ENCODE measurements around the gene DDIT4L.
"Not testable (repeated sequence)": the region's sequence is repeated elsewhere in the genome, so short reads cannot be mapped to it uniquely, and the experiment has no call there.

The DDIT4L gene

GRCh38 chr4:100189820-100190642 lies at the start of gene DDIT4L:
Gene DDIT4L (minus strand): TSS chr4:100190468. CDS start chr4:100189983, 485 bp downstream.
- H3K4me3 Mint-ChIP-seq = peak within 1 kb of the TSS; percentile 76 to 85
- H3K27ac Mint-ChIP-seq = no peak within 1 kb of the TSS
- DNase-seq (peak; percentile 14 to 20), ATAC-seq (peak; percentile 75)
- H3K27me3 Mint-ChIP-seq = peaks cover 62% of the 10 kb centered on the region
- H3K4me1 Mint-ChIP-seq = peaks cover 20% of the 10 kb centered on the region
- no peaks in the 10 kb centered on the region for H3K9me3 Mint-ChIP-seq

- H3K27ac Mint-ChIP-seq = no peak overlapping the region
- peak overlapping the region in 1 of 2 donors; percentile 29 for H3K4me3 Mint-ChIP-seq
- DNase-seq = no peak
- H3K9me3 Mint-ChIP-seq = no peaks in the 10 kb centered on the region
- no peak for ATAC-seq
- peaks cover 17% of the 10 kb centered on the region for H3K27me3 Mint-ChIP-seq
- peaks cover 5% of the 10 kb centered on the region for H3K4me1 Mint-ChIP-seq
Observed at GRCh38 chr4:100240008-100240407, 49.7 kb upstream of the DDIT4L start.

- Mint-ChIP-seq H3K27me3 (peaks cover 6% of the 10 kb centered on the region), H3K9me3 (peaks cover 21 to 46% of the 10 kb centered on the region in 2 donors)
Observed at GRCh38 chr4:100224721-100225120, 34.5 kb upstream of the DDIT4L start.

GRCh38 chr4:100224160-100224559 lies 33.9 kb upstream of the DDIT4L start:
- no peak for DNase-seq
- H3K9me3 Mint-ChIP-seq = peaks cover 18 to 41% of the 10 kb centered on the region in 2 donors
- no peak overlapping the region for H3K27ac Mint-ChIP-seq
- H3K4me1 Mint-ChIP-seq = no peaks in the 10 kb centered on the region
- no peak overlapping the region for H3K4me3 Mint-ChIP-seq
- no peak for ATAC-seq
- peaks cover 6% of the 10 kb centered on the region for H3K27me3 Mint-ChIP-seq

More at GRCh38 chr4:100224721-100225120, 34.5 kb upstream of the DDIT4L start:
- DNase-seq (no peak), ATAC-seq (no peak)
- Mint-ChIP-seq H3K4me3 (no peak overlapping the region), H3K4me1 (no peaks in the 10 kb centered on the region), H3K27ac (peak overlapping the region in 1 of 2 donors; percentile 83)

- Mint-ChIP-seq H3K27me3 (peaks cover 21% of the 10 kb centered on the region), H3K4me3 (no peak overlapping the region), H3K9me3 (no peaks in the 10 kb centered on the region), H3K4me1 (peaks cover 11% of the 10 kb centered on the region), H3K27ac (no peak overlapping the region)
- ATAC-seq (peak; percentile 91), DNase-seq (peak in 1 of 2 donors; percentile 35)
Observed at GRCh38 chr4:100208964-100209363, 18.7 kb upstream of the DDIT4L start.

GRCh38 chr4:100208459-100208858 lies 18.2 kb upstream of the DDIT4L start:
- no peak overlapping the region for H3K27ac Mint-ChIP-seq
- ATAC-seq = peak; percentile 11
- no peak overlapping the region for H3K4me3 Mint-ChIP-seq
- H3K4me1 Mint-ChIP-seq = peaks cover 11% of the 10 kb centered on the region
- peaks cover 21% of the 10 kb centered on the region for H3K27me3 Mint-ChIP-seq
- no peak for DNase-seq
- H3K9me3 Mint-ChIP-seq = no peaks in the 10 kb centered on the region

- H3K9me3 Mint-ChIP-seq = no peaks in the 10 kb centered on the region
- H3K4me3 Mint-ChIP-seq = no peak overlapping the region
- DNase-seq (no peak), ATAC-seq (no peak)
- H3K27ac Mint-ChIP-seq = no peak overlapping the region
- peaks cover 21% of the 10 kb centered on the region for H3K27me3 Mint-ChIP-seq
- H3K4me1 Mint-ChIP-seq = peaks cover 11% of the 10 kb centered on the region
Observed at GRCh38 chr4:100206850-100207249, 16.6 kb upstream of the DDIT4L start.

- H3K27me3 Mint-ChIP-seq = peaks cover 14% of the 10 kb centered on the region
- no peak overlapping the region for H3K27ac Mint-ChIP-seq
- H3K4me3 Mint-ChIP-seq = no peak overlapping the region
- no peaks in the 10 kb centered on the region for H3K9me3 Mint-ChIP-seq
- ATAC-seq = no peak
- no peak for DNase-seq
- no peaks in the 10 kb centered on the region for H3K4me1 Mint-ChIP-seq
Observed at GRCh38 chr4:100198061-100198460, 7.8 kb upstream of the DDIT4L start.

GRCh38 chr4:100196388-100197071 lies 6.3 kb upstream of the DDIT4L start:
- not testable (repeated sequence) for H3K4me1 Mint-ChIP-seq, ATAC-seq, DNase-seq, H3K9me3 Mint-ChIP-seq, H3K27ac Mint-ChIP-seq, H3K4me3 Mint-ChIP-seq
- H3K27me3 Mint-ChIP-seq = peaks cover 19% of the 10 kb centered on the region

GRCh38 chr4:100190643-100191600 lies 654 bp upstream of the DDIT4L start:
- peak overlapping the region; percentile 76 to 85 for H3K4me3 Mint-ChIP-seq
- no peaks in the 10 kb centered on the region for H3K9me3 Mint-ChIP-seq
- DNase-seq (no peak), ATAC-seq (peak; percentile 33)
- peaks cover 69% of the 10 kb centered on the region for H3K27me3 Mint-ChIP-seq
- H3K27ac Mint-ChIP-seq = no peak overlapping the region
- H3K4me1 Mint-ChIP-seq = peaks cover 20% of the 10 kb centered on the region

- Mint-ChIP-seq H3K4me1 (peaks cover 20% of the 10 kb centered on the region), H3K27ac (no peak overlapping the region), H3K4me3 (peak overlapping the region in 1 of 2 donors; percentile 76), H3K9me3 (no peaks in the 10 kb centered on the region), H3K27me3 (peaks cover 65% of the 10 kb centered on the region)
- ATAC-seq = no peak
- DNase-seq = peak in 1 of 2 donors; percentile 11
Observed at GRCh38 chr4:100188829-100189228, 1.4 kb downstream of the DDIT4L start.

- no peak overlapping the region for H3K27ac Mint-ChIP-seq
- ATAC-seq (no peak), DNase-seq (no peak)
- peaks cover 66% of the 10 kb centered on the region for H3K27me3 Mint-ChIP-seq
- H3K4me3 Mint-ChIP-seq = no peak overlapping the region
- peaks cover 20% of the 10 kb centered on the region for H3K4me1 Mint-ChIP-seq
- no peaks in the 10 kb centered on the region for H3K9me3 Mint-ChIP-seq
Observed at GRCh38 chr4:100187781-100188180, 2.5 kb downstream of the DDIT4L start.

- Mint-ChIP-seq H3K27ac (no peak overlapping the region), H3K27me3 (peaks cover 46% of the 10 kb centered on the region), H3K4me1 (peaks cover 8% of the 10 kb centered on the region), H3K9me3 (no peaks in the 10 kb centered on the region), H3K4me3 (no peak overlapping the region)
- ATAC-seq = no peak
- no peak for DNase-seq
Observed at GRCh38 chr4:100184787-100185186, 5.5 kb downstream of the DDIT4L start.

- Mint-ChIP-seq H3K9me3 (no peaks in the 10 kb centered on the region), H3K27me3 (no peaks in the 10 kb centered on the region), H3K27ac (no peak overlapping the region), H3K4me3 (no peak overlapping the region), H3K4me1 (no peaks in the 10 kb centered on the region)
- DNase-seq (no peak), ATAC-seq (no peak)
Observed at GRCh38 chr4:100177855-100178254, 12.4 kb downstream of the DDIT4L start.

GRCh38 chr4:100177126-100177525 lies 13.1 kb downstream of the DDIT4L start:
- ATAC-seq (no peak), DNase-seq (no peak)
- Mint-ChIP-seq H3K4me1 (no peaks in the 10 kb centered on the region), H3K9me3 (no peaks in the 10 kb centered on the region), H3K4me3 (no peak overlapping the region), H3K27me3 (no peaks in the 10 kb centered on the region), H3K27ac (no peak overlapping the region)

All from stimulated activated naive CD8-positive, alpha-beta T cell treated with anti-CD3 and anti-CD28 coated beads, Interleukin-15, amount 100 ng/mL, for 72 hours (primary cell).